Testis (tissue), 2 donors: ENCODE measurements around the gene TP53AIP1.

Source experiments
- POLR2A ChIP-seq: fragments of 450-650 bp; IDR thresholded peaks from one replicate; pipeline ENCODE4 v1.6.1; 2017; ENCODE audit warnings: antibody characterized with exemption, mild to moderate bottlenecking, moderate library complexity
- TF ChIP-seq, protein P1 (sequence below), 3 experiments: fragments of 450-650 bp in 2 of 3; fragments of 200-600 bp in 1 of 3; sonication (generic) in 1 of 3; IDR thresholded peaks; one replicate each; pipeline ENCODE4 v1.5.1; 2016 to 2019; ENCODE audit warnings: antibody characterized with exemption in 3 of 3, mild to moderate bottlenecking in 2 of 3, moderate library complexity in 1 of 3

GRCh38 chr11:128934926-128935325, 7.7 kb downstream of the TP53AIP1 start:
- TF ChIP-seq, protein P1, sequence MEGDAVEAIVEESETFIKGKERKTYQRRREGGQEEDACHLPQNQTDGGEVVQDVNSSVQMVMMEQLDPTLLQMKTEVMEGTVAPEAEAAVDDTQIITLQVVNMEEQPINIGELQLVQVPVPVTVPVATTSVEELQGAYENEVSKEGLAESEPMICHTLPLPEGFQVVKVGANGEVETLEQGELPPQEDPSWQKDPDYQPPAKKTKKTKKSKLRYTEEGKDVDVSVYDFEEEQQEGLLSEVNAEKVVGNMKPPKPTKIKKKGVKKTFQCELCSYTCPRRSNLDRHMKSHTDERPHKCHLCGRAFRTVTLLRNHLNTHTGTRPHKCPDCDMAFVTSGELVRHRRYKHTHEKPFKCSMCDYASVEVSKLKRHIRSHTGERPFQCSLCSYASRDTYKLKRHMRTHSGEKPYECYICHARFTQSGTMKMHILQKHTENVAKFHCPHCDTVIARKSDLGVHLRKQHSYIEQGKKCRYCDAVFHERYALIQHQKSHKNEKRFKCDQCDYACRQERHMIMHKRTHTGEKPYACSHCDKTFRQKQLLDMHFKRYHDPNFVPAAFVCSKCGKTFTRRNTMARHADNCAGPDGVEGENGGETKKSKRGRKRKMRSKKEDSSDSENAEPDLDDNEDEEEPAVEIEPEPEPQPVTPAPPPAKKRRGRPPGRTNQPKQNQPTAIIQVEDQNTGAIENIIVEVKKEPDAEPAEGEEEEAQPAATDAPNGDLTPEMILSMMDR (IDR thresholded peaks at IDR 0.05): no peak
- no peak for TF ChIP-seq POLR2A
